ENCODE measurements around the gene EPSTI1.

GRCh38 chr13:42875475-42876269 is 116.4 kb downstream of the EPSTI1 start:
- TF ChIP-seq EZH2 (IDR thresholded peaks at IDR 0.05; ENCODE audit: insufficient read depth, poor library complexity, severe bottlenecking) (no peak), EZH2phosphoT487 (IDR thresholded peaks at IDR 0.05; ENCODE audit: insufficient read depth, low read depth) (no peak)

Data from GM23248 (cell line).